NCI-H226 (cell line): ENCODE results near the gene COL9A2.
"Not testable (repeated sequence)": the region's sequence is repeated elsewhere in the genome, so short reads cannot be mapped to it uniquely, and the experiment has no call there.

Experiments
- DNase-seq: peaks from one replicate; pipeline ENCODE4 v3.0.0-alpha.2; 2015

COL9A2 gene

DNA sequence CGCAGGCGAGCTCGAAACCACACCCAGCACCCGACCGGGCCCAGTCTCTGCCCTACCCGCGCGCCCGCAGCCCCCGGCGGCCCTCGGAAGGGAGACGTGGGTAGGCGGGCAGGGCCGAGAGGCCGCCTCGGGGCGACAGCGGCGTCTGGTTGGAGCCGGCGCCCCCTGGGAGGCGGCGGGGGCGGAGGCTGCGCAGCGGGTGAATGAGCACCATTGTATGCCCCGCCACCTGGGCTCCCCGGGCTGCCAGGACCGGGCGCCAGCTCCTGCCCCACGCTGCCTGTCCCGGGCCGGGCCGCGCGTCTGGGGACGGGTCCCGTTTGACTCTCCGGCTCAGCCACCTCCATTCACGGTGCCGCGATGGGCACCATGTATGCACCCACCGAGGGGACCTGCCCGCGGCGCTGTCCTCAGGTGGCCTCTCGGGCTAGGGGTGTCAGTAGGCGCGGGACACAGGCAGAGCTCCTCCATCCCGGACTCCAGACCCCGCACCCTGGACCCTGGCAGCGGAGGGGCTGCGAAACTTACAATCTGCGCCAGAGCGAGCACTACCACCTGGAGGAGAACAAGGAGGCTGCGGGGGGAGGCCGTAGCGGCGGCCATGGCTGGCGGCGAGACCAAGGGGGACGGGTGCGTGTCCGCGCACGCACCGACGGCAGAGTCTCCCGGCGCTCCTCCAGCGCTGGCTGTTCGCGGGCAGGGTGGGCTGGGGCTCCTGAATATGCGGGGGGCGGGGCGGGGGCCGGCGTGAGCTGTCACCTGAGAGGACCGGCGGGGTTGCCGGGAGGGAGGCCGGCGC lies at the start of gene COL9A2:
Gene COL9A2 (minus strand): TSS at position 692 of the 799 bp plus-strand sequence. CDS start 89 bp downstream, at position 603.
- DNase-seq = no peak

DNA sequence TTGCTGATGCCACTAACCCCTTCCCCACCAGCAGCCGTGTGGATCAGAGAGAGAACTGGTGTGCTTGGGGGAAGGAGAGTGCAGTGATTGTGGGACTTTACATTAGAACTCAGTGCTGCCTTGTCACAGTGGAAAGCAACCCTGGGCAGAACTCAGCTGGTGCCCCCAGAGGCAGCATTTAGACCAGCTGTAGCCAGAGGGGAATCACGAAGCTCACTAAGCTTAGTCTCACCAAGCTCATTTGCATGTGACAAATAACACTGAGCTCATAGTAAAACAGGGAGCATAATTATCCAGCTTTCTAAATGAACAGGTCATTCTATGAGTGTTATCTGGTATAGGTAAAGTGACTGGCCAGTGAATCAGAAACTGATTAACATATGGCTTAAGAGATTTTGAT lies 46.6 kb upstream of the COL9A2 start:
- no peak for DNase-seq

GRCh38 chr1:40362699-40363098 lies 45.6 kb upstream of the COL9A2 start:
- DNase-seq = peak; percentile 82

DNA sequence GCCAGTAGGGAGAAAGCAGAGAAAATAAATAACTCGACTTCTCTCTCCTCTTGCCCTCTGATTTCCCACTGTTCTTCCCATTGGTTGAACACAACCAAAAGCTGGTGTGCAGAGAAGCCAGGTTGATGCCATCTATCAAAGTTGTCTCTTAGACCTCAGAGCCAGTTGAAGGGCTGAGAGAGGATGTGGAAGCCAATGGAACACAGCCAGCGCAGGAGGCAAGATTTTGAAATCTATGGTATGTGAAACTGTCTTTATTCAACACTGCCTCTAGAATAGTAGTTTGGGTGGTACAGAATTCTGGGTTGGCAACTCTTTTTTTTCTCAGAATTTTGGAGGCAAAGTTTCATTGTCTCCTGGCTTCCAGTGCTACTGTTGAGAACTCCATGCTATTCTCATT lies 45.1 kb upstream of the COL9A2 start:
- peak; percentile 60 for DNase-seq

GRCh38 chr1:40361637-40362036 lies 44.6 kb upstream of the COL9A2 start:
- no peak for DNase-seq

DNA sequence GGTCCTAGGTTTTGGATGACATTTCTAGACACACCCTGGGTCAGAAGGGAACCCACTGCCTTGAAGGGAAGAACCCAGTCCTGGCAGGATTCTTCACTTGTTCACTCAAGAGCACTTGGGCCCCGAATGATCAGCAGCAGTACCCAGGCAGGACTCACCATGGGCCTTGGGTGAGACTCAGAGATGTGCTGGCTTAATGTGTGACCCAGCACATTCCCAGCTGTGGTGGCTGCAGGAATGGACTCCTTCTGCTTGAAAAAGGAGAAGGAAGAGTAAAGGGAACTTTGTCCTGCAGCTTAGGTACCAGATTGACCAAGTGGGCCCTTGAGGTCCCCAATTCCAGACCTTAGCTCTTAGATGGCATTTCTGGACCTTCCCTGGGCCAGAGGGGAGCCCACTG lies 44.1 kb upstream of the COL9A2 start:
- no peak for DNase-seq

DNA sequence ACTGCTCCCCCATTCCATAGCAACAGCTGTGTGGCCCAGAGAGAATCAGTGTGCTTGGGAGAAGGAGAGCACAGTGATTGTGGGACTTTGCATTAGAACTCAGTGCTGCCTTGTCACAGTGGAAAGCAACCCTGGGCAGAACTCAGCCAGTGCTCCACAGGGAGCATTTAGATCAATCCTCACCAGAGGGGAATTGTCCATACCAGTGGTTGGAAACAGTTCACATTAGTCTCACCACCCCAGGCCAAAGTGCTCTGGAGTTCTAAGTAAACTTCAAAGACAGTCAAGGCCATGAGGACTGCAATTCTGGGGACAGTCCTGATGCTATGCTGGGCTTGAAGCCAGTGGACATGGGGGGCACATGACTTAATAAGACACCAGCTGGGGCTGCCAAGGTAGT lies 43.5 kb upstream of the COL9A2 start:
- DNase-seq = no peak

DNA sequence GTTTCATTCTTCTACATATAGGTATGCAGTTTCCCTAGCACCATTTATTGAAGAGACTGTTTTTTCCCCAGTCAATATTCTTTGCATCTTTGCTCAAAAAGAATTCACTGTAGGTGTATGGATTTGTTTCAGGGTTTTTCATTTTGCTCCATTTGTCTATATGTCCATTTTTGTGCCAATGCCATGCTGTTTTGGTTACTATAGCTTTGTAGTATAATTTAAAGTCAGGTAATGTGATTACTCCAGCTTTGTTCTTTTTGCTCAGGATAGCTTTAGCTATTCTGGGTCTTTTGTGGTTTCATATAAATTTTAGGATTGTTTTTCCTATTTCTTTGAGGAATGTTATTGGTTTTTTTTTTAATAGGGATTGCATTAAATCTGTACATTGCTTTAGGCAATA lies 40.5 kb upstream of the COL9A2 start:
- no peak for DNase-seq

- no peak for DNase-seq
Measured at GRCh38 chr1:40353082-40353481, 36.0 kb upstream of the COL9A2 start.

DNA sequence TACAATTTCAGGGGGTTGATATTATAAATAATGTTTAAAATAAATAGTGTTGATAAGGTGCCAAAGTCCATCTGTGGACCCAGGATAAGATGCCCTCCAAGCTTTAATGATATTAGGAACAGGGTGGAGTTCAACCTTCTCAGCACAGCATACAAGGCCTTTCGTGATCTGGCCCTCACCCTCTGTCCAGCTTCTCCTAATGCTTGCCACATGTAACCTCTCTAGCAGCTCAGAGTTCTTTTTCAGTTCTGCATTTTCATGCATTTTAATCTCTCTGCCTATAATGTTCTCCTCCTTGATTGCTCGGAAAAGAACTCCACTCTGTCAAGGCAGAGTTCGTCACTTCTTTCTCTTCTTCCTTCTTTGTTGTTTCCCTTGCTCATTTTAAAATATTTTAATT lies 35.0 kb upstream of the COL9A2 start:
- DNase-seq = no peak

- DNase-seq = no peak
Measured at GRCh38 chr1:40351124-40351523, 34.0 kb upstream of the COL9A2 start.

DNA sequence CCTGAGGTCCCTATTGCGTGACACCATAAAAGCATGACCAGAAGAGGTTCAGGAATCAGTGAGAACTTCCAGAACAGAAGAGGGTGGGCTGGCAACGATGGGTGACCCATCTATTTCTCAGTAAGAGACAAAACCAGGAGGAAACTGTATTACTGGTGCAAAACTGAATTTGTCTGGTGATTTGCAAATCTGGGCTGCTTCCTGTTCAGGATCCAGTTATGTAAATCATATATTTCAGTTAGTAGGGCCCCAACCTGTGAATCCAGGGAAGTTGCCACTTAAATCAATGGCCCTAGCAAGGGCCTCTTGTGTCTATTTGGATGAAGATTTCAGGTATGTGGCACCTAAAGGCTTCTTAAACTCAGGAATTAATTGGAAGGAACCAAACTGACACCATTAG lies 33.3 kb upstream of the COL9A2 start:
- no peak for DNase-seq

DNA sequence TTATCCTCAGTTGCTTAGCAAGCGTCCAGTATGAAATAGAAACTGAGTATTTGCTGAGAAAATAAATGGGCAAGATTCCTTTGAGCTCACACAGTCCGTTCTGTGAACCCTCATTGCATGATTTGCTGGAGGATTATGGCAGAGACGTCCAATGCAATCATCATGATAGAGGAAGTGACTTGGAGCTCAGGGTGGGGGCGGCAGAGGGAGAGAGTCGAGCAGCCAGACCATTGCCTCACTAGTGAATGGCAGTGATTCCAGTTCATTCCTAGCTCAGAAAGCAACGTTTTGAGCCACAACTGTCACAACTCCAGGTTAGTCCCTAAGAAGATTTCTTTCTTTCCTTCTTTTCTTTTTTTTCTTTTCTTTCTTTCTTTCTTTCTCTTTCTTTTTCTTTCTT lies 27.5 kb upstream of the COL9A2 start:
- no peak for DNase-seq

DNA sequence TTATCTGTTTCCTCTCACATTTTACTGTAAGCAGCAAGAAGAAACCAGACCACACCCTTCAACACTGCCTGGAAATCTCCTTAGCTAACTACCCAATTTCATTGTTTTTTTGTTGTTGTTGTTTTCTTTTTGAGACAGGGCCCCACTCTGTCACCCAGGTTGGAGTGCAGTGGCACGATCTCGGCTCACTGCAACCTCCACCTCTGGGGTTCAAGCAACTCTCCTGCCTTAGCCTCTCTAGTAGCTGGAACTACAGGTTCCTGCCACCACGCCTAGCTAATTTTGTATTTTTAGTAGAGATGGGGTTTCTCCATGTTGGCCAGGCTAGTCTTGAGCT lies 25.3 kb upstream of the COL9A2 start:
- not testable (repeated sequence) for DNase-seq

DNA sequence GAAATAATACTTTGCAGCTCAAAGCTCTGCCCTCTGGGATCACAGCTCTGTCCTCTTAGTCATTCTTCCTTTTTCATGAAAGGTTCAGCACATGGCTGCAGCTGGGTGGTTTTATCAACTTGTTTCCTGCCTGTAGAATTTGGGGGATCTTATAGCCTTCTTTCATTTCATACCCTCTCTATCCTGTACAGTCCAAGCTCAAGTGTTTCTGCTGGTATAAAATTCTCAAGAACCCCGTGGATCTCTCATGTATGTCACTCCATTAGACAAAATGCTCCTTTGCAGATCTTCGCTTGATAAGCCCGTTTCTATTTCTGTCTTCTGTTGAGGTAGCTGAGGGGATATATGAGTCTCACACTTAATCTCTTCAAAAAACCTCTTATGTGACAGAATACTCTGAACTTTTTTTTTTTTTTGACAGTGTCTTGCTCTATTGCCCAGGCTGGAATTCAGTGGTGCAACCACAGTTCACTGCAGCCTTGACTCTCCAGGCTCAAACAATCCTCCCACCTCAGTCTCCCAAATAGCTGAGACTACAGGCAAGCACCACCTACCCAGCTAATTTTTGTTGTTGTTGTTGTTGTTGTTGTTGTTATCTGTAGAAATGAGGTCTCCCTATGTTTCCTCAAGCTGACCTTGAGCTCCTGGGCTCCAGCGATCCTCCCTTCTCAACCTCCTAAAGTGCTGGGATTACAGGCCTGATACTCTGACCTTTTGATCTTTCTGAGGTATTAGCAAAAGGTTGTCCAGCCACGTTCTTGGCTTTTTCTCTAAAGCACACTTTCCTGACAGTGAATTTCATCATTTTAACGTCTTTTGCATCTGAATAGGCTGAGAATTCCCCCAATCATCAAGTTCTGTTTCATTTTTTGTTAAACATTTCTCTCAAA lies 24.6 kb upstream of the COL9A2 start:
- no peak for DNase-seq

DNA sequence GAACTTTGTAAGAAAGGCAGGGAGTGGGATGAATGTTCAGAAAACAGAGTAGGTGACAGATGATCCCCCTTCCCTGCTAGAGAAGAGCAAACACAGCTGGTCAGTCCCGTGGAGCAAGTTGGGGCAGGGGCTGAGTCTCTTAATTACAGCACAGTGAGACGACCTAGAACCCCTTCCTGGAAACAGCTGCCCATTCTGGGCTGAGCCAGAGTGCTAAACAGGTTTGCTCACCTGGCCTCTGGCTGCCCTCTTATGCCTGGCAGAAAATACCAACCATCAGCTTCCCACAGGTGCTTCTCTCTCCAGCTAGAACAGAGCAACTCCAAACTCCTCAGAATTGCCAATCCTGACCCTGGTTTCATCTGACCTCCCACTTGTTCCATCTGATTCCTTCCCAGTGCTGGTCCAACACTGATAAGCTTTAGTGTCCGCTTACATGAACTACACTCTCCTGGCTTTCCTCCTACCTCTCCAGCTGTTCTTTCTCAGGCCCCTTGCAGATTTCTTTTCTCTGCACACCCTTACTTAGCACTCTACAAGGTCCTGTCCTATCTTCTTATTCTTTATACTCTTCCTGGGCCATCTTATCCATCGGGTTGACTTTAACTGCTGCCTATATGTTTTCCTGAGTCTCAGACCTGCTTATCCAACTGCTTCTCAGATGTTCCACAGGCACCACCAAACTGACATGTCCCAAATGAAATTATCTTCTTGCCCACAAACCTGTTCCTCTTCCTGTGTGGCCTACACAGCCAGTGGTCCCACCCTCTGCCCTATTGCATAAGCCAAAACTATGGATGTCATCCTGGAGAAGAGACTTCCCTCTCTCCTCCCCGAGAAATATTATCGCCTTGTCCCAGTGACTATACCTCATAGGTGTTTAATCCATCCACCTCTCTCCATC lies 22.6 kb upstream of the COL9A2 start:
- DNase-seq = no peak

DNA sequence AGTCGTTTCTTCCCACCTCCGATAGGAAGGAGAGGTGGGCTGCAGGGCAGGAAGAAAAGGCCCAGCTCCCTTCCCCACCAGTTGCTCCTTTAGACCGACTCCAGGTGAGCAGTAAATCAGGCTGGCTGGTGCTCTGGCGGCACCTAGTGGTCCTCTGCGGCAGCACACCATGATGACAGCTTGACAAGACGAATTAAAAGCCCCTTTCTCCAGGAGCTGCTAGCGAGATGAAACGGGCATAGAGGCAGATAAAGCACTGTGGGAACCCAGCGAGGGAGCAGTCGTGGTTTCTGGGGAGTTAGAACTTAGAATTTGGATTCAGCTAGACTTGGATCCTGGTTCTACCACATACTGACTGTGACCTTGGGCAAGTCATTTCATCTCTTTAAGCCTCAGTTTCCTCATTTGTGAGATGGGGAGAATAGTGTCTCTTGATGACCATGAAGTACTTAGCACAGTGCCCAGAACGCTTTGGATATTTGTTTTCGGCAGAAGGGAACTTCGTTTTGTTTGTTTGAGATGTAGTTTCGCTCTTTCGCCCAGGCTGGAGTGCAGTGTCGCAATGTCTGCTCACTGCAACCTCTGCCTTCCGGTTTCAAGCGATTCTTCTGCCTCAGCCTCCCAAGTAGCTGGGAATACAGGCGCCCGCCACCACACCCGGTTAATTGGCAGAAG lies 21.8 kb upstream of the COL9A2 start:
- peak; percentile 62 for DNase-seq

DNA sequence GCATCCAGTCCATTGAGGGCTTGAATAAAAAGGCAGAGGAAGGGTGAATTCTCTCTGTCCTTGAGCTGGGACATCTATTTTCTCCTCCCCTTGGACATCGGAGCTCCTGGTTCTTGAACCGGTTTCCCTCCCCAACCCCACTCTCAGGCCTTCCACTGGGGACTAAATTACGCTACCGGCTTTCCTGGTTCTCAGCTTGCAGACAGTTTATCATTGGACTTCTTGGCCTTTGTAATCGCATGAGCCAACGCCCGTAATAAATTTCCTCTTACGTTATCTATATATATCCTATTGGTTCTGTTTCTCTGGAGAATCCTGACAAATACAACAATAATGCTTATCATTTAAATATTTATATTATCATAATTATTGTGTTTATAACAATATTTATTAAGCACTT lies 20.4 kb upstream of the COL9A2 start:
- DNase-seq = no peak

DNA sequence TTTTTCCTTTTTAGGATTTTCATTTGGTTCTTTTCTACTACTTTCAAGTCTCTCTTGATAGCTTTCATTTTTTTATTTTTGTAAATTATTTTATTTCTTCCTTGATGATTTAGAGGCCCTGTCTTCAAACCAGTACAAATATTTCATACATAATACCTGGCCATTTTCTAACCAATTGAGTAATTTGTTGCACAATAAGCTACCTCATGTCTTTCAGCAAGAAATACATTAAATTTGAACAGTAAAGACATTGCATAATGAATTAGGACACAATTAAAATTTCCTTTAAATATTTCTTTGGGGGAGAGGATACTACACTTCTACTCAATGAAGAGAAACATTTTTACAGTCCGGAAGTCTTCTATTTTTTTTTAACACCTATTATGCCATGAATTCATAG lies 15.6 kb upstream of the COL9A2 start:
- no peak for DNase-seq

DNA sequence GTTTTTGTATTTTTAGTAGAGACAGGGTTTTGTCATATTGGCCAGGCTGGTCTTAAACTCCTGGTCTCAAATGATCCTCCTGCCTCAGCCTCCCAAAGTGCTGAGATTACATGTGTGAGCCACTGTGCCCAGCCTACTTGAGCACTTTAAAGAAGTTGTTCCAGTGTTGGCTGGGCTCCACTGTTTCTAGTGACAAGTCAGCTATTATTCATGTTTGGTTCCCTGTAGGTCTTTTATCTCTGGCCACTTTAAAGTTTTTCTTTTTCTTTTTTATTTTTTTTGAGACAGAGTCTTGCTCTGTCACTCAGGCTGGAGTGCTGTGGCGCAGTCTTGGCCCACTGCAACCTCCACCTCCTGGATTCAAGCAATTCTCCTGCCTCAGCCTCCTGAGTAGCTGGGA lies 14.3 kb upstream of the COL9A2 start:
- not testable (repeated sequence) for DNase-seq

GRCh38 chr1:40318970-40319621 lies 2.0 kb upstream of the COL9A2 start:
- DNase-seq = no peak

GRCh38 chr1:40318476-40318875 lies 1.4 kb upstream of the COL9A2 start:
- no peak for DNase-seq
